Choroid plexus epithelial cell (primary cell): ENCODE data around the gene UBE2H.
"Not testable (repeated sequence)": the region's sequence is repeated elsewhere in the genome, so short reads cannot be mapped to it uniquely, and the experiment has no call there.

Experiments used
- DNase-seq: peaks from one replicate; pipeline ENCODE4 v3.0.0-alpha.2; 2010; ENCODE audit warnings: low read depth
- H3K4me3 ChIP-seq: 2 replicates; pipeline ENCODE4 v1.5.1; 2011; ENCODE audit warnings: low read depth, mild to moderate bottlenecking, control low read depth, low read length, moderate library complexity
- CTCF ChIP-seq: conservative IDR thresholded peaks from 2 replicates; pipeline ENCODE4 v1.5.1; 2011; ENCODE audit warnings: low read depth, mild to moderate bottlenecking, control low read depth, inconsistent platforms, low read length, moderate library complexity

UBE2H gene

GRCh38 chr7:129828989-129829736, 123.6 kb downstream of the UBE2H start:
- TF ChIP-seq CTCF, result peak; percentile 11
- no peak overlapping the region for H3K4me3 ChIP-seq
- no peak for DNase-seq

- H3K4me3 ChIP-seq, result no peak overlapping the region
- no peak for TF ChIP-seq CTCF
- DNase-seq, result no peak
These were observed 124.5 kb downstream of the UBE2H start for GRCh38 chr7:129828078-129828762.

GRCh38 chr7:129827467-129827990, 125.2 kb downstream of the UBE2H start:
- H3K4me3 ChIP-seq, result no peak overlapping the region
- DNase-seq, result no peak
- no peak for TF ChIP-seq CTCF

- DNase-seq, H3K4me3 ChIP-seq: not testable (repeated sequence)
These were observed 125.9 kb downstream of the UBE2H start for GRCh38 chr7:129826895-129827294.

- H3K4me3 ChIP-seq, result peak overlapping the region; percentile 68
- peak; percentile 69 for DNase-seq
- peak; percentile 55 for TF ChIP-seq CTCF
These were observed 127.4 kb downstream of the UBE2H start for GRCh38 chr7:129825209-129825970.

- peak; percentile 46 for DNase-seq
- TF ChIP-seq CTCF, result peak; percentile 56
- H3K4me3 ChIP-seq, result peak overlapping the region; percentile 68
These were observed 128.2 kb downstream of the UBE2H start for GRCh38 chr7:129824291-129825208.

- H3K4me3 ChIP-seq, DNase-seq: not testable (repeated sequence)
These were observed 129.6 kb downstream of the UBE2H start for GRCh38 chr7:129823143-129823542.
